Body of pancreas (tissue), 4 donors: ENCODE results near the gene WHRN. TPM values are rescaled to one million over a fixed set of nuclear protein-coding genes. Genes with fewer than 3 reads are reported as not detected.

ENCODE experiments used
- ATAC-seq: fragments of 150-250 bp; one replicate; pipeline ENCODE4 v1.9.1; 2016
- DNase-seq, 4 donors: peaks; one replicate each; pipeline ENCODE4 v3.0.0-alpha.2; 2019
- H3K27ac ChIP-seq, 4 donors: fragments of 200-600 bp; sonication (generic); 1 replicate in 3 of 4; 2 replicates in 1 of 4; pipeline versions ENCODE4 v1.5.1 to v1.6.1; 2016 to 2019; ENCODE audit warnings: mild to moderate bottlenecking in 1 of 4, mixed read lengths in 1 of 4, moderate library complexity in 1 of 4
- H3K27me3 ChIP-seq, 2 donors: fragments of 200-600 bp; sonication (generic); one replicate each; pipeline ENCODE4 v1.6.0; 2016; ENCODE audit warnings: mild to moderate bottlenecking in 1 of 2
- H3K36me3 ChIP-seq, 2 donors: fragments of 200-600 bp; sonication (generic); replicated peaks in 1 of 2; 2 replicates each; pipeline ENCODE4 v1.5.1; 2016; ENCODE audit warnings: low read depth in 2 of 2; ENCODE audit not compliant: insufficient read depth in 1 of 2
- H3K4me1 ChIP-seq: fragments of 200-600 bp; sonication (generic); one replicate; pipeline ENCODE4 v1.6.0; 2016
- H3K4me3 ChIP-seq, 2 donors: fragments of 200-600 bp; sonication (generic); 1 replicate in 1 of 2; 2 replicates in 1 of 2; pipeline ENCODE4 v1.5.1; 2016 to 2019
- H3K9me3 ChIP-seq, 3 donors: fragments of 200-600 bp; sonication (generic); 1 replicate in 2 of 3; 2 replicates in 1 of 3; pipeline ENCODE4 v1.5.1; 2016
- POLR2A ChIP-seq, 3 donors: fragments of 450-650 bp; IDR thresholded peaks; one replicate each; pipeline ENCODE4 v1.6.1; 2016; ENCODE audit warnings: antibody characterized with exemption in 3 of 3, mild to moderate bottlenecking in 2 of 3
- WGBS, 2 donors: methylation state at CpG; one replicate each; pipeline ENCODE4 v1.1.5; 2017; 5-methylcytosine and 5-hydroxymethylcytosine counted together
- intact Hi-C: fragments of 100-400 bp; cut with DNase I; formaldehyde crosslinking; loops from one replicate; pipeline ENCODE4 v1.15.1; 2023
- total RNA-seq, 2 donors: library from RNA; depleted of rRNA; stranded (reverse); fragments of >200 nt; gene quantifications; one replicate each; pipeline ENCODE4 v1.1.0, GENCODE V29; 2016
- TF ChIP-seq, protein P1 (sequence below), 7 experiments: fragments of 450-650 bp in 4 of 7; fragments of 200-600 bp in 3 of 7; sonication (generic) in 3 of 7; IDR thresholded peaks; one replicate each; pipeline ENCODE4 v1.5.1; 2016 to 2019; ENCODE audit warnings: antibody characterized with exemption in 7 of 7

Gene WHRN
- total RNA-seq, 2 donors from 2014 or later = 13.5 to 15.6 TPM

DNA sequence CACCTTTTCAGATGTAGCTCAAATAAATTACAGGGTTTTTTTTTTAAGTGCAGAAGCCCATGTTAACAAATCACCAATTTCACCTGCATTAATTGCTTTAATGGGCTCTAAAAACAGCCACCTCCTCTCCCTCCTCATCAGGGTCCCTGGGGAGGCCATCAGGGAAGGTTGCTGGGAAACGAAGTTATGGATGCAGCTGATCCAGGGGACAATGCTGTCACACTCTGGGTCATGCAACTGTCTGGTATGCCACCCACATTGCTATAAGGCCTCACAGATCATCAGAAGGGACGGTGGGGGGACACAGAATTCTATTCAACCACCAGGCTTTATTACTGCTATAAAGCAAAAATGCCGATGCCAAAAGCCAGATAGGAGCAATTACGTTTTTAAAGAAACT, 9.3 kb downstream of the WHRN start:
- Histone ChIP-seq H3K36me3 (no peaks in the 10 kb centered on the region), H3K27me3 (no peaks in the 10 kb centered on the region), H3K9me3 (no peaks in the 10 kb centered on the region), H3K27ac (no peak overlapping the region), H3K4me1 (peaks cover 8% of the 10 kb centered on the region), H3K4me3 (no peak overlapping the region)
- WGBS, 2 donors = 85% methylated on average over 4 of the region's 4 CpGs
- DNase-seq (no peak), ATAC-seq (no peak)
- TF ChIP-seq POLR2A (IDR thresholded peaks at IDR 0.05) = no peak
- TF ChIP-seq, protein P1, sequence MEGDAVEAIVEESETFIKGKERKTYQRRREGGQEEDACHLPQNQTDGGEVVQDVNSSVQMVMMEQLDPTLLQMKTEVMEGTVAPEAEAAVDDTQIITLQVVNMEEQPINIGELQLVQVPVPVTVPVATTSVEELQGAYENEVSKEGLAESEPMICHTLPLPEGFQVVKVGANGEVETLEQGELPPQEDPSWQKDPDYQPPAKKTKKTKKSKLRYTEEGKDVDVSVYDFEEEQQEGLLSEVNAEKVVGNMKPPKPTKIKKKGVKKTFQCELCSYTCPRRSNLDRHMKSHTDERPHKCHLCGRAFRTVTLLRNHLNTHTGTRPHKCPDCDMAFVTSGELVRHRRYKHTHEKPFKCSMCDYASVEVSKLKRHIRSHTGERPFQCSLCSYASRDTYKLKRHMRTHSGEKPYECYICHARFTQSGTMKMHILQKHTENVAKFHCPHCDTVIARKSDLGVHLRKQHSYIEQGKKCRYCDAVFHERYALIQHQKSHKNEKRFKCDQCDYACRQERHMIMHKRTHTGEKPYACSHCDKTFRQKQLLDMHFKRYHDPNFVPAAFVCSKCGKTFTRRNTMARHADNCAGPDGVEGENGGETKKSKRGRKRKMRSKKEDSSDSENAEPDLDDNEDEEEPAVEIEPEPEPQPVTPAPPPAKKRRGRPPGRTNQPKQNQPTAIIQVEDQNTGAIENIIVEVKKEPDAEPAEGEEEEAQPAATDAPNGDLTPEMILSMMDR (IDR thresholded peaks at IDR 0.05) = no peak
- intact Hi-C loops = no loop called here

DNA sequence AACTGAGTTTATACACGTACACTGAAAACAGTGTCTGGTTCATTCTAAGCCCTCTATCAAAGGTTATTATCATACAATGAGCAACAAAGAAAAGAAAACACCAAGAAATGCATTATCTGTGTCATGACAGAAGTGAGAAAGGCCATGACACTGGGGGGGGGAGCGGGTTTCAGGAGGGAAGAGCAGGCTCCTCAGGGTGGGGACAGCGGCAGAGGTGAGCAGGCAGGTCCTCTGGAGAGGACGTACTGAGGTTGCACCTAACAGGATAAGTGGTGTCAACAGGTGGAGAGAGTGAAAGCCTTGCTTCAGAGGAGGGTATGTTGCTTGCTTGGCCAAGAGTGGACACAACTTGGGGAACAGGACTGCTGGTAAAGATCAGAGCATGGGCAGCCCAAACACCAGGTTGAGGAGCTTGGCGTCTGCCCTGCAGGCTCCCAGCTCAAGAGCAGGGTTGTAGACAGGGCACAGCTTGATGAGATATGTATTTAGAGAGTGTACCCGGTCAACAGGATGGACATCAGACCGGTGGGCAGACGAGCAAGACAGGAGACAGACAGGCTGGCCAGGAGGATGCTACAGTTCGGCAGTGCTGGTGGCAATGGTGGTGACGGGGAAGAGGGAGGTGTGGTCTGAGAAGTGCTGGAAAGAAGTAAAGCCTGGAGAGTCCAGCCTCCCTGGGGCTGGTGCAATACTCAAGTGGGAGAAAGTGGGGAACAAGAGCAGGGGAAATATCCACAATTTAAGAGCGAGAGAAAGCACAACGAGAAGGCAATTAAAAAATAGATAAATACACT, 10.3 kb downstream of the WHRN start:
- 78 to 85% methylated on average over 12 of the region's 12 CpGs for WGBS, 2 donors
- no peaks in the 10 kb centered on the region for H3K9me3 ChIP-seq
- peaks cover 8% of the 10 kb centered on the region for H3K4me1 ChIP-seq
- ATAC-seq (no peak), DNase-seq (no peak)
- no peak overlapping the region for H3K27ac ChIP-seq
- no peaks in the 10 kb centered on the region for H3K36me3 ChIP-seq
- no peaks in the 10 kb centered on the region for H3K27me3 ChIP-seq
- TF ChIP-seq POLR2A (IDR thresholded peaks at IDR 0.05) = no peak
- TF ChIP-seq, protein P1 (IDR thresholded peaks at IDR 0.05) = no peak
- intact Hi-C loops = no loop called here
- no peak overlapping the region for H3K4me3 ChIP-seq

DNA sequence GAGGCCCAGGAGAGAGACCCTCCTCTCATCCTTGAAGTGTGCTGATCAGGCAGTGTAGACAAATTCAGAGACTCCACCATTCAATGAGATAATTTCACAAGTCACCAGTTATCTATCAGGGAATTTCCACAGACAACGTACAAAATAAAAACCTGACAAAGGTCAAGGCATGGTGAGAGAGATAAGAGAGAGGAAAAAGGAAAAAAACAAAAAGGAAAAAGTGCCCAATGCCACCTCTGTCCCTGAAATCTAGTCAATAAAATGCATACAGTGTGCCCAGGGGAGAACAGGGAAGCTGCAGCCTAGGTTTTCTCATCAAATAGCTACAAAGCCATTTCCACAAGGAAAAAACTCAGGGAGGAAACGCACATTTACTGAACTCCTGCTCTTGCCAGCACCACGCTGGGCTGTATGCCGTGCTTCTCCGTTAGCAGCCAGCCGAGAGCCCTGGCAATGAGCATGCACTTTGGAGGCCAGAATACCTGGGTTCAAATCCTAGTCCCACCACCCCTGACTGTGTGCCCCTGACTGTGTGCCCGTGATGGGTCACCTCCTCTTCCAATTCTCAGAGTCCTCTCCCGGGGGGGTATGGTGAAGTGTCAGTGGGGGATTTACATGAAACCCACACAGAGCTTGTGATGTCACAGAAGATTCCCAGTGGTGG, 11.6 kb downstream of the WHRN start:
- H3K27ac ChIP-seq = no peak overlapping the region
- WGBS, 2 donors = 53 to 65% methylated on average over 5 to 8 of the region's 8 CpGs
- TF ChIP-seq, protein P1 (IDR thresholded peaks at IDR 0.05) = no peak
- TF ChIP-seq POLR2A (IDR thresholded peaks at IDR 0.05) = no peak
- no peak for DNase-seq
- no peaks in the 10 kb centered on the region for H3K9me3 ChIP-seq
- H3K36me3 ChIP-seq = no peaks in the 10 kb centered on the region
- peaks cover 8% of the 10 kb centered on the region for H3K4me1 ChIP-seq
- ATAC-seq = no peak
- H3K4me3 ChIP-seq = no peak overlapping the region
- intact Hi-C loops = no loop called here
- H3K27me3 ChIP-seq = no peaks in the 10 kb centered on the region

DNA sequence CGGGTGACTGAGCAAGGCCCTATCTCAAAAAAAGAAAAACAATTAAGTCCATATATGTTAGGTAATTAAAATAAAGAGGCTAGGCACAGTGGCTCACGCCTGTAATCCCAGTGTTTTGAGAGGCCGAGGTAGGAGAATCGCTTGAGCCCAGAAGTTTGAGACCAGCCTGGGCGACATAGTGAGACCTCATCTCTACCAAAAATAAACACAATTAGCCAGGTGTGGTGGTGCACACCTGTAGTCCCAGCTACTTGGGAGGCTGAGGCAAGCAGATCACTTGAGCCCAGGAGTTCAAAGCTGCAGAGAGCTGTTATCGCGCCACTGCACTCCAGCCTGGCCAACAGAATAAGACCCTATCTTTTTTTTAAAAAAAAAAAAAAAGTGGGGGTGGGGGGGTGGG, 12.3 kb downstream of the WHRN start:
- no peaks in the 10 kb centered on the region for H3K9me3 ChIP-seq
- H3K4me1 ChIP-seq = peaks cover 8% of the 10 kb centered on the region
- H3K27ac ChIP-seq = no peak overlapping the region
- DNase-seq (no peak), ATAC-seq (no peak)
- 93 to 94% methylated on average over 7 of the region's 7 CpGs for WGBS, 2 donors
- no peaks in the 10 kb centered on the region for H3K36me3 ChIP-seq
- TF ChIP-seq POLR2A (IDR thresholded peaks at IDR 0.05) = no peak
- TF ChIP-seq, protein P1 (IDR thresholded peaks at IDR 0.05) = no peak
- no peaks in the 10 kb centered on the region for H3K27me3 ChIP-seq
- intact Hi-C loops = no loop called here
- H3K4me3 ChIP-seq = no peak overlapping the region
